HG02852 (cell line): ENCODE measurements around the gene AIFM3.

Experiments used
- ATAC-seq: cut with Tn5 transposase; IDR thresholded peaks from one replicate; pipeline ENCODE4 v1.9.1; 2021; ENCODE audit warnings: mild to moderate bottlenecking, moderate library complexity; ENCODE audit not compliant: unreplicated experiment

AIFM3 gene

DNA sequence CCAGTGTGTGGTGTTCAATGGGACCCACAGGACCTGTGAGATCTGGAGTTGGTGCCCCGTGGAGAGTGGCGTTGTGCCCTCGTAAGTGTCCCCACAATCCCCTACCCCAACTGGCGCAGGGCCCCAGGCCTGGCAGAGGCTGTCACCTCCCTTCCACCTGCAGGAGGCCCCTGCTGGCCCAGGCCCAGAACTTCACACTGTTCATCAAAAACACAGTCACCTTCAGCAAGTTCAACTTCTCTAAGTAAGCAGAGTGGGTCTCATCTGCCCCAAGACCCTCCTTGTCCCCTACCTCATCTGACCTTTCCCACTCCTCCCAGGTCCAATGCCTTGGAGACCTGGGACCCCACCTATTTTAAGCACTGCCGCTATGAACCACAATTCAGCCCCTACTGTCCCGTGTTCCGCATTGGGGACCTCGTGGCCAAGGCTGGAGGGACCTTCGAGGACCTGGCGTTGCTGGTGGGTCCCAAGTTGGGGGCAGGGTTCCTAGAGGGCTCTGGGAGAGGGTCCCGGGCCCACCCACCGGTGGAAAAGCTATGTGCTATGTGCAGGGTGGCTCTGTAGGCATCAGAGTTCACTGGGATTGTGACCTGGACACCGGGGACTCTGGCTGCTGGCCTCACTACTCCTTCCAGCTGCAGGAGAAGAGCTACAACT is 56.0 kb downstream of the AIFM3 start:
- ATAC-seq: no peak

GRCh38 chr22:21025266-21025665 is 58.2 kb downstream of the AIFM3 start:
- ATAC-seq: no peak

DNA sequence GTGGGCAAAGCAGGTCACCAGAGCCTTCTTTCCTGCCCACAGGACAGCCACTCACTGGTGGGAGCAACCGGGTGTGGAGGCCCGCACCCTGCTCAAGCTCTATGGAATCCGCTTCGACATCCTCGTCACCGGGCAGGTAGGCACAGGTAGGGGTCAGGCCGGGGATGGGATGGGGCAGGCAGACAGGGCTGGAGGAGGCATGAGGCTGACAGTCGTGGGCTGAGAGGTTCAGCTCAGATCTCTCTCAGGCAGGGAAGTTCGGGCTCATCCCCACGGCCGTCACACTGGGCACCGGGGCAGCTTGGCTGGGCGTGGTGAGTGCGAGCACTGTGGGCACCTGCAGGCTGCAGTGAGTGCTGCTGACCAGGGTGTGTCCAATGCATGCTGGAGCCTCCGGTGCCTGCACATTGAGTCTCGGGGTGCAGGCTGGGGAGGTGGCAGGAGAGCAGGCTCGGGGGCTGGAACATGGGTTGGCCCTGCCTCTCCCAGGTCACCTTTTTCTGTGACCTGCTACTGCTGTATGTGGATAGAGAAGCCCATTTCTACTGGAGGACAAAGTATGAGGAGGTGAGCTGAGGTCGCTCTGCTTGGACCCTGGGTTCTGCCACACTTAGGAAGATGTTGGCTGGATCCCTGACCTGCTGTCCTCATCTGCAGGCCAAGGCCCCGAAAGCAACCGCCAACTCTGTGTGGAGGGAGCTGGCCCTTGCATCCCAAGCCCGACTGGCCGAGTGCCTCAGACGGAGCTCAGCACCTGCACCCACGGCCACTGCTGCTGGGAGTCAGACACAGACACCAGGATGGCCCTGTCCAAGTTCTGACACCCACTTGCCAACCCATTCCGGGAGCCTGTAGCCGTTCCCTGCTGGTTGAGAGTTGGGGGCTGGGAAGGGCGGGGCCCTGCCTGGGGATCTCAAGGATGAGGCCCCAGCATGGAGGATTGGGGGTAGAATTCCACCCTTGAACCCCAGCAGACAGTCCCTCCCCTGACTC is 59.0 kb downstream of the AIFM3 start:
- ATAC-seq: no peak

GRCh38 chr22:21026783-21027692 is 60.0 kb downstream of the AIFM3 start:
- ATAC-seq: no peak

GRCh38 chr22:21028277-21029251 is 61.5 kb downstream of the AIFM3 start:
- no peak for ATAC-seq

- ATAC-seq: no peak
These were observed 62.5 kb downstream of the AIFM3 start for GRCh38 chr22:21029486-21030025.

DNA sequence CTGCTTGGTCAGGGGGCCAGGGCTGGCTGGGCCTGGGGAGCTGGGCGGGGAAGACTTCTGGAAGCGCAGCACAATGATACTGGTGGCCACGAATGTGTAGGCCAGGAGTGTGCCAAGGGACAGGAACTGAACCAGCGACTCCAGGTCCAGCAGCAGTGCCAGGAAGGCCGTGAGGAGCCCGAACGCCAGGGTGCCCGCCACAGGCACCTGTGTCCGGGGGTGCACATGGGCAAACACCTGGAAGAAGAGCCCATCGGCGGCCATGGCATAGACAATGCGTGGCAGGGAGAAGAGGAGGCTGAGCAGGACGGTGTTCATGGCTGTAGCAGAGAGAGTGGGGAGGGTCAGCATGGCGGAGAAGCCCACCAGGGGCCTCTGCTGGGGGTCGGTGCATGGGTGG is 63.0 kb downstream of the AIFM3 start:
- ATAC-seq: no peak
